ENCODE data around the gene GPC5. TPM values are rescaled to one million over a fixed set of nuclear protein-coding genes. Genes with fewer than 3 reads are reported as not detected.

GPC5 gene
- total RNA-seq, 3 donors from 2014 or later: 0.51 to 1.2 TPM; not detected in 1

DNA sequence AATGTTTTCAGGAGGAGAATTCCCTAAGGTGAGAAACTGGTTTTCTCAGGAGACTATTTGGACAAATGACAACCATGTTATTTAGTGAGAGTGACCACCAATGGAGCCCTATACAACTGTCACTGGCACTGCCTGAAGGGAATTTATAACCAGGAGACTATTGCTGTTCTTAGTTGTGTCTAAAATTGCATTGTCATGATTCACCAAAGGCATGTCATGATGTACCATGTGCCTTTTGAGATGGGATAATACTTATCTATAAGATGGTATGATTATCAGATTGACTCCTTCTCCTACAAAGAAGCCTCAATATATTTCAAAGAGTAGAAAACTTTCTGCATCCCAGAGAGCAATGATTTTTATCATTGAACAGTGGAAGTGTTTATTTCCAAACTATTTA, 1088.8 kb downstream of the GPC5 start:
- TF ChIP-seq, protein P1, sequence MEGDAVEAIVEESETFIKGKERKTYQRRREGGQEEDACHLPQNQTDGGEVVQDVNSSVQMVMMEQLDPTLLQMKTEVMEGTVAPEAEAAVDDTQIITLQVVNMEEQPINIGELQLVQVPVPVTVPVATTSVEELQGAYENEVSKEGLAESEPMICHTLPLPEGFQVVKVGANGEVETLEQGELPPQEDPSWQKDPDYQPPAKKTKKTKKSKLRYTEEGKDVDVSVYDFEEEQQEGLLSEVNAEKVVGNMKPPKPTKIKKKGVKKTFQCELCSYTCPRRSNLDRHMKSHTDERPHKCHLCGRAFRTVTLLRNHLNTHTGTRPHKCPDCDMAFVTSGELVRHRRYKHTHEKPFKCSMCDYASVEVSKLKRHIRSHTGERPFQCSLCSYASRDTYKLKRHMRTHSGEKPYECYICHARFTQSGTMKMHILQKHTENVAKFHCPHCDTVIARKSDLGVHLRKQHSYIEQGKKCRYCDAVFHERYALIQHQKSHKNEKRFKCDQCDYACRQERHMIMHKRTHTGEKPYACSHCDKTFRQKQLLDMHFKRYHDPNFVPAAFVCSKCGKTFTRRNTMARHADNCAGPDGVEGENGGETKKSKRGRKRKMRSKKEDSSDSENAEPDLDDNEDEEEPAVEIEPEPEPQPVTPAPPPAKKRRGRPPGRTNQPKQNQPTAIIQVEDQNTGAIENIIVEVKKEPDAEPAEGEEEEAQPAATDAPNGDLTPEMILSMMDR (IDR thresholded peaks at IDR 0.05): no peak
- DNase-seq: no peak

DNA sequence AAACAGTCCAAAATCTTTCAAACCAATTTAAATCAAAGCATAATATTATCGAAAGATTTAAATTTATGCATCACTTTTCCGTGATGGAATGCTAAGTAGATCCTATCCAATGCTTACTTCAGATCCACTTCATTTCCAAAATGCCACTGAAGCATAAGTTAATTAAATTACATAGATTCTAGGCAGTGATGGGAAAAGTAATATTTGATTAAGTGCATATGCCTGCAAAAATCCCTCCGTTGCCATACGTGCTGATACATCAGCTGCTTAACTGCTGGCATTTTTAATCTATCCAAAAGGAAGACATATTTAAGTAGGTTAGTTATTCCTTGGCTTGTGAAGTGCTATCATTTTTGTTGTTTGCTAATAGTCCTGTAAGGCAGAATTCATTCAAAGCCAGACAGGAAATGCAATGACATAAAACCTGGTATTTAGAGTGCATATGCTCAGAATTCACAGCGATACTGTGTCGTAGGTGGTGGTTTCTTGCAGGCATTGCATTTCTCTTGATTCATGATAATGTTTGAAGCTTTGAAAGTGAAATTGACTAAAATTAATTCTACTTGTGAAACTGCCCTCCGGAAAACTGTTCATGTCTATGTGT, 1089.9 kb downstream of the GPC5 start:
- no peak overlapping the region for H3K4me3 ChIP-seq
- H3K36me3 ChIP-seq (ENCODE audit: low read depth): no peaks in the 10 kb centered on the region
- intact Hi-C loops (cut with DNase I, micrococcal nuclease): no loop called here
- no peak for ATAC-seq
- no peaks in the 10 kb centered on the region for H3K4me1 ChIP-seq (ENCODE audit: low read depth)
- TF ChIP-seq, protein P1 (IDR thresholded peaks at IDR 0.05): no peak
- H3K9me3 ChIP-seq: no peaks in the 10 kb centered on the region
- no peak for DNase-seq

More for the DNA sequence above, 1088.8 kb downstream of the GPC5 start:
- no peaks in the 10 kb centered on the region for H3K4me1 ChIP-seq (ENCODE audit: low read depth)
- H3K9me3 ChIP-seq: no peaks in the 10 kb centered on the region
- no peaks in the 10 kb centered on the region for H3K36me3 ChIP-seq (ENCODE audit: low read depth)
- intact Hi-C loops (cut with DNase I, micrococcal nuclease): no loop called here
- ATAC-seq: no peak
- H3K4me3 ChIP-seq: no peak overlapping the region

DNA sequence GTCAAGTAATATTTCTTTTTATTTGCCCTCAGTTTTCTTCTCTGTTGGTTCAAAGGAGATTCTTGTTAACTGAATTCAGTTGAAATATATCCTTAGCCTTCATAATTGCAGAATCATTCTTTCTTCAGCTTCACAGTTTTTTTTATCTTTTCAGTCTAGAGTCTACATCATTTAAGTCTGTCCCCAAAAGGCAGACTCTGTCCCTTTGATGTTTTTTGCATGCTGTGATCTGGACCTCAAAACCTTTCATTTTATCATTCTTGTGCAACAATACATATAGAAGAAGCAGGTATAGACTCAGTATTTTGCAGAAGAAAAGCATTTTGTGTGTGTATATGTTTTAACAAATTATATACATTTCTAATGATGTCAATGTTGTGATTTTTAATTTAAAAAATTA, 1093.4 kb downstream of the GPC5 start:
- intact Hi-C loops (cut with DNase I, micrococcal nuclease): no loop called here
- H3K4me1 ChIP-seq (ENCODE audit: low read depth): no peaks in the 10 kb centered on the region
- H3K36me3 ChIP-seq (ENCODE audit: low read depth): no peaks in the 10 kb centered on the region
- H3K4me3 ChIP-seq: no peak overlapping the region
- DNase-seq: no peak
- no peaks in the 10 kb centered on the region for H3K9me3 ChIP-seq
- TF ChIP-seq, protein P1 (IDR thresholded peaks at IDR 0.05): no peak
- no peak for ATAC-seq

DNA sequence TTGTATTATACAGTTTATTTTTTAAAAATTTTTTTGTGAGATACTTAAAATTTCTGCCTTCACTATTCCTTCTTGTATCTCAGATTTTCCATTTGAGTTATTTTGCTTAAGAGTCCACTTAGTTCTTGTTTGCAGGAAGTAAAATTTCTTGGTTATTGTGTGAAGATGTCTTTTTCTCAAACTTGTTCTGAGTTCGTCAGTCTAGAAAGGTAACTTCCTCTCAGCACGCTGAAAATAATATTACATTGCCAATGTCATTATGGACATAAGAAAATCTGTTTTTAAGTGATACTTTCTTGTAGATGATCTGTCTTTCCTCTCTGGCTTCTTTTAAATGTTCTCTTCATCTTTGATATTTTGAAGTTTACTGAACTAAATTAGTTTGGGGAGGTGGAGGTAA, 1096.5 kb downstream of the GPC5 start:
- no peak for ATAC-seq
- no peaks in the 10 kb centered on the region for H3K9me3 ChIP-seq
- H3K4me1 ChIP-seq (ENCODE audit: low read depth): no peaks in the 10 kb centered on the region
- intact Hi-C loops (cut with DNase I, micrococcal nuclease): no loop called here
- no peaks in the 10 kb centered on the region for H3K36me3 ChIP-seq (ENCODE audit: low read depth)
- TF ChIP-seq, protein P1 (IDR thresholded peaks at IDR 0.05): no peak
- no peak overlapping the region for H3K4me3 ChIP-seq
- no peak for DNase-seq

DNA sequence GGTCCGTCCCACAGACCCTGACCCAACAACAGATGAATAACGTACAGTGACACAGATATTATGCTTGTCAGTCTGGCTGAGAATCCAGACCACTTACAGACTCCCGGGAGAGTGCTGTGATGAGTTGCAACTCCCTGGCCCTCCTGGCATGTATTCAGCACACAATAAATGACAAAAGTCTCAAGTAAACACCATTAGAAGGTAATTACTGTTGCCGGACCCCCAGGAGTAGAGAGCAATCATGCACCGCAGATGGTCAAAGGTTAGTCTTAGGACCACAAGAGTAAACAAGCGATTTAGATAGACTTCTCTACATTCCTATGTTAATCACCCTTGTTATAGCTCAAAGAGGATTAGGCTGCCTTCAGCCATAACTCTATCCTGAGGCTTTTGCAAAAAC, 1101.8 kb downstream of the GPC5 start:
- H3K4me3 ChIP-seq: no peak overlapping the region
- ATAC-seq (no peak), DNase-seq (no peak)

More for the DNA sequence above, 1101.8 kb downstream of the GPC5 start:
- no peaks in the 10 kb centered on the region for H3K4me1 ChIP-seq (ENCODE audit: low read depth)
- no peaks in the 10 kb centered on the region for H3K36me3 ChIP-seq (ENCODE audit: low read depth)
- intact Hi-C loops (cut with DNase I, micrococcal nuclease): no loop called here
- TF ChIP-seq, protein P1 (IDR thresholded peaks at IDR 0.05): no peak
- no peaks in the 10 kb centered on the region for H3K9me3 ChIP-seq

Measured in mucosa of descending colon (tissue), 3 donors.